HG02840 (cell line): ENCODE measurements around the gene ACVRL1.

Source experiments
- ATAC-seq: cut with Tn5 transposase; IDR thresholded peaks from one replicate; pipeline ENCODE4 v1.9.1; 2021; ENCODE audit warnings: mild to moderate bottlenecking, moderate library complexity, moderate number of reproducible peaks; ENCODE audit not compliant: unreplicated experiment, low FRiP score

ACVRL1 gene

GRCh38 chr12:51895378-51896135 is 11.7 kb upstream of the ACVRL1 start:
- no peak for ATAC-seq

GRCh38 chr12:51896236-51896635 is 11.1 kb upstream of the ACVRL1 start:
- no peak for ATAC-seq

- no peak for ATAC-seq
Measured at GRCh38 chr12:51897181-51897580, 10.1 kb upstream of the ACVRL1 start.

GRCh38 chr12:51898506-51898905 is 8.8 kb upstream of the ACVRL1 start:
- ATAC-seq = no peak

- no peak for ATAC-seq
Measured at GRCh38 chr12:51898937-51899336, 8.4 kb upstream of the ACVRL1 start.

- ATAC-seq = no peak
Measured at GRCh38 chr12:51900323-51900889, 6.9 kb upstream of the ACVRL1 start.

- no peak for ATAC-seq
Measured at GRCh38 chr12:51901121-51901817, 6.0 kb upstream of the ACVRL1 start.

- no peak for ATAC-seq
Measured at GRCh38 chr12:51901881-51902280, 5.4 kb upstream of the ACVRL1 start.

- ATAC-seq = no peak
Measured at GRCh38 chr12:51904951-51905470, 2.3 kb upstream of the ACVRL1 start.

GRCh38 chr12:51905471-51906429 is 1.6 kb upstream of the ACVRL1 start:
- no peak for ATAC-seq

- no peak for ATAC-seq
Measured at GRCh38 chr12:51906430-51907082, 748 bp upstream of the ACVRL1 start.

- no peak for ATAC-seq
Measured at GRCh38 chr12:51907856-51908425, 637 bp downstream of the ACVRL1 start.

GRCh38 chr12:51908876-51909592 is 1.7 kb downstream of the ACVRL1 start:
- no peak for ATAC-seq

GRCh38 chr12:51910168-51910567 is 2.9 kb downstream of the ACVRL1 start:
- no peak for ATAC-seq

GRCh38 chr12:51910691-51911090 is 3.4 kb downstream of the ACVRL1 start:
- no peak for ATAC-seq

- no peak for ATAC-seq
Measured at GRCh38 chr12:51911307-51911706, 4.0 kb downstream of the ACVRL1 start.

- ATAC-seq = no peak
Measured at GRCh38 chr12:51911788-51912711, 4.7 kb downstream of the ACVRL1 start.
